Measurements from ENCODE around the gene TSC22D4. TPM values are rescaled to one million over a fixed set of nuclear protein-coding genes. Genes with fewer than 3 reads are reported as not detected.
A peak's percentile ranks its signal among the peaks of the same experiment; 100 is the strongest.

Gene TSC22D4
- total and polyA plus RNA-seq, 9 of the 15 experiments (the other 6 are each of a cell fraction or from before 2014, with no cell fraction given) = 0.37 to 107 (median 28.7) TPM

DNA sequence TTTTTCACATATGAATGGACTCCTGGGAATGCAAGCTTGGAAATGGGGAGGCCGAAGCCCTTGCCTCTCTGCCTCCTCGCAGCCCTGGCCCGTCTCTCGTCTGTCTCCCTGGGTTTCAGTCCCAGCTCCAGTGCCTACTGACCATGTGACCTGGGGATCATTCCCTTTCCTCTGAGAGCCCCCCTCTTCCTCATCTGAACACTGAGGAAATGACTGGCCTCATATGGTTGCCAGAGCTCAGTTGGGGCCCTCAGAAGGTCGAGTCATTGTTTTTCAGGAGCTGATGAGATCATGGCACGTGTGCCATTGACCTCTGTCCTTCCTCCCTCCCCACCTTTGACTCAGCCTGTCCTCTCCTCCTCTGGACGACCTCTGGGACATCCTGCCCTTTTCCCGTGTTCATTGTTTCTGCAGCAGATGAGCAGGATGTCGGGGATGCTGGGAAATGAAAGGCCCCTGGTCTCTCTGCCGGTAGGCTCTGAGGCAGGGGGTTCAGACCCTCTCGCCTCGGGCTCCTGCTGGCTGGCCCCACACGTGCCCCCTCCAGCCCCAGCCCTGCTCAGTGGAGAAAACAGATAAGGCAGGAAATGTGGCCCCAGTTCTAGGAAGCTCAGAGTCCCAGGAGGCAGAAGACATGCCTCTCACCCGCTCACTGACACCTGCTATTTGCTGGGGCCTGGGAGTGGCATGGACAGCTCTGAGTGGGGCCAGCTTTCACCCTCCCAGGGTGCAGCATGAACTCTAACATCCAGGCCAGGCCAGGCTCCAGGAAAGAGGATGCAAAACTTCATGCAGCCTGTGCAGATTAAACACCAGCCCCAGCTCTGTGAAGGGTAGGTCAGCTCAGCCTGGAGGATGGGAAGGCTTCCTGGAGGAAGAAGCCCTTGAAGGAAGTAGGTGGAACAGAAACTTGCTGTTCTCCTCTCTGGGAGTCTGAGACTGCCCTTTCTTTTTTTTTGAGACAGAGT, 34.4 kb downstream of the TSC22D4 start (continued):
- TF ChIP-seq YY1 (IDR thresholded peaks at IDR 0.05; ENCODE audit: borderline replicate concordance in 1 of 3, control insufficient read depth in 1 of 3, extremely low read depth in 1 of 3, insufficient read depth in 3 of 3, insufficient read length in 1 of 3, insufficient replicate concordance in 2 of 3, low read depth in 1 of 3, low read length in 2 of 3) (peak in 1 of 3 experiments; percentile 25), KDM4B (IDR thresholded peaks at IDR 0.05; ENCODE audit: borderline replicate concordance in 2 of 2, low read depth in 1 of 2) (no peak), HDAC8 (tag; IDR thresholded peaks at IDR 0.05) (peak; percentile 94), TRIM24 (IDR thresholded peaks at IDR 0.05) (peak; percentile 71 to 78; a peak in 3 of 4 replicates), ESRRA (IDR thresholded peaks at IDR 0.05; ENCODE audit: borderline replicate concordance, low read depth) (peak; percentile 99), GTF2A2 (tag; IDR thresholded peaks at IDR 0.05) (no peak), ZZZ3 (IDR thresholded peaks at IDR 0.05) (no peak), EZH2 (IDR thresholded peaks at IDR 0.05; ENCODE audit: borderline replicate concordance, low read depth, low read length) (no peak), SMARCC2 (IDR thresholded peaks at IDR 0.05; ENCODE audit: low read depth) (peak; percentile 78), ZNF384 (IDR thresholded peaks at IDR 0.05; ENCODE audit: low read depth, low read length) (no peak), PTBP1 (IDR thresholded peaks at IDR 0.05; ENCODE audit: low read depth, low read length) (no peak), GABPA (tag; conservative IDR thresholded peaks at IDR 0.05; ENCODE audit: low read depth) (peak; percentile 62; the same call in 1 of the 2 replicates), SRSF3 (IDR thresholded peaks at IDR 0.05; ENCODE audit: insufficient read depth, low read length) (no peak), RBM25 (IDR thresholded peaks at IDR 0.05; ENCODE audit: low read depth, low read length, severe bottlenecking) (peak; percentile 59), MAFG (tag; conservative IDR thresholded peaks at IDR 0.05) (peak; percentile 77), ZNF24 (IDR thresholded peaks at IDR 0.05) (peak; percentile 28; the same call in 1 of the 2 replicates), SOX6 (IDR thresholded peaks at IDR 0.05) (peak; percentile 98), ATF1 (CRISPR knock-in tag; IDR thresholded peaks at IDR 0.05) (no peak), ATF1 (tag; IDR thresholded peaks at IDR 0.05) (peak; percentile 88), SMARCA5 (IDR thresholded peaks at IDR 0.05) (peak; percentile 81; the same call in 1 of the 2 replicates)
- TF ChIP-seq, protein P1, sequence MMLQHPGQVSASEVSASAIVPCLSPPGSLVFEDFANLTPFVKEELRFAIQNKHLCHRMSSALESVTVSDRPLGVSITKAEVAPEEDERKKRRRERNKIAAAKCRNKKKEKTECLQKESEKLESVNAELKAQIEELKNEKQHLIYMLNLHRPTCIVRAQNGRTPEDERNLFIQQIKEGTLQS (IDR thresholded peaks at IDR 0.05) = peak; percentile 97
- TF ChIP-seq, protein P1 (CRISPR knock-in tag; conservative IDR thresholded peaks at IDR 0.05) = peak; percentile 88
- TF ChIP-seq, protein P2, sequence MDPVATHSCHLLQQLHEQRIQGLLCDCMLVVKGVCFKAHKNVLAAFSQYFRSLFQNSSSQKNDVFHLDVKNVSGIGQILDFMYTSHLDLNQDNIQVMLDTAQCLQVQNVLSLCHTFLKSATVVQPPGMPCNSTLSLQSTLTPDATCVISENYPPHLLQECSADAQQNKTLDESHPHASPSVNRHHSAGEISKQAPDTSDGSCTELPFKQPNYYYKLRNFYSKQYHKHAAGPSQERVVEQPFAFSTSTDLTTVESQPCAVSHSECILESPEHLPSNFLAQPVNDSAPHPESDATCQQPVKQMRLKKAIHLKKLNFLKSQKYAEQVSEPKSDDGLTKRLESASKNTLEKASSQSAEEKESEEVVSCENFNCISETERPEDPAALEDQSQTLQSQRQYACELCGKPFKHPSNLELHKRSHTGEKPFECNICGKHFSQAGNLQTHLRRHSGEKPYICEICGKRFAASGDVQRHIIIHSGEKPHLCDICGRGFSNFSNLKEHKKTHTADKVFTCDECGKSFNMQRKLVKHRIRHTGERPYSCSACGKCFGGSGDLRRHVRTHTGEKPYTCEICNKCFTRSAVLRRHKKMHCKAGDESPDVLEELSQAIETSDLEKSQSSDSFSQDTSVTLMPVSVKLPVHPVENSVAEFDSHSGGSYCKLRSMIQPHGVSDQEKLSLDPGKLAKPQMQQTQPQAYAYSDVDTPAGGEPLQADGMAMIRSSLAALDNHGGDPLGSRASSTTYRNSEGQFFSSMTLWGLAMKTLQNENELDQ (CRISPR knock-in tag; IDR thresholded peaks at IDR 0.05; ENCODE audit: borderline replicate concordance) = no peak
- TF ChIP-seq, protein P3, sequence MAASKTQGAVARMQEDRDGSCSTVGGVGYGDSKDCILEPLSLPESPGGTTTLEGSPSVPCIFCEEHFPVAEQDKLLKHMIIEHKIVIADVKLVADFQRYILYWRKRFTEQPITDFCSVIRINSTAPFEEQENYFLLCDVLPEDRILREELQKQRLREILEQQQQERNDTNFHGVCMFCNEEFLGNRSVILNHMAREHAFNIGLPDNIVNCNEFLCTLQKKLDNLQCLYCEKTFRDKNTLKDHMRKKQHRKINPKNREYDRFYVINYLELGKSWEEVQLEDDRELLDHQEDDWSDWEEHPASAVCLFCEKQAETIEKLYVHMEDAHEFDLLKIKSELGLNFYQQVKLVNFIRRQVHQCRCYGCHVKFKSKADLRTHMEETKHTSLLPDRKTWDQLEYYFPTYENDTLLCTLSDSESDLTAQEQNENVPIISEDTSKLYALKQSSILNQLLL (CRISPR knock-in tag; IDR thresholded peaks at IDR 0.05; ENCODE audit: borderline replicate concordance) = no peak

Data from K562 (cell line).